WI38 (cell line): ENCODE results near the gene KRT4.

Experiments
- H3K4me3 ChIP-seq: 2 replicates; pipeline ENCODE4 v1.5.1; 2011; ENCODE audit warnings: low read depth, mild to moderate bottlenecking, control low read depth, low read length
- TF ChIP-seq, protein P1 (sequence below): IDR thresholded peaks from 2 replicates; pipeline ENCODE4 v1.5.1; 2012; ENCODE audit warnings: low read depth, mild to moderate bottlenecking, control low read depth, low read length

The KRT4 gene

DNA sequence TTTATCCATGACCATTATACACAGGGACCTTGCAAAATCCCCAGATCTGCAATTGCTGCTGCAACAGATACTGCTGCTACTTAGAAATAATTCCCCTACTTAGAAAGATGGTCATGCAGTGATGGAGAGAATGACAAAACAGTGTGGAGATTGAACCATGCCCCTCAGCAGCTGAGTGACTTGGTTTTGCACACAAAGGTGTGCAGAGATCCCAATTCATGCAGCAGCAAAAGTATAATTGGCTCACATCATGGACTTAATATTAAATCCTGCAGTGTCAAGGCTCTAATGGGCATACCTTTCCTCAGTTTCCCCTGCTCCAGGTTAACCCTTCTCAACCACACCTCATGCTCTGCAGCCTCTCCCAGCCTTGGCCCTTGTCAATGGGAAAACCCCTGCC lies 37.9 kb upstream of the KRT4 start:
- TF ChIP-seq, protein P1, sequence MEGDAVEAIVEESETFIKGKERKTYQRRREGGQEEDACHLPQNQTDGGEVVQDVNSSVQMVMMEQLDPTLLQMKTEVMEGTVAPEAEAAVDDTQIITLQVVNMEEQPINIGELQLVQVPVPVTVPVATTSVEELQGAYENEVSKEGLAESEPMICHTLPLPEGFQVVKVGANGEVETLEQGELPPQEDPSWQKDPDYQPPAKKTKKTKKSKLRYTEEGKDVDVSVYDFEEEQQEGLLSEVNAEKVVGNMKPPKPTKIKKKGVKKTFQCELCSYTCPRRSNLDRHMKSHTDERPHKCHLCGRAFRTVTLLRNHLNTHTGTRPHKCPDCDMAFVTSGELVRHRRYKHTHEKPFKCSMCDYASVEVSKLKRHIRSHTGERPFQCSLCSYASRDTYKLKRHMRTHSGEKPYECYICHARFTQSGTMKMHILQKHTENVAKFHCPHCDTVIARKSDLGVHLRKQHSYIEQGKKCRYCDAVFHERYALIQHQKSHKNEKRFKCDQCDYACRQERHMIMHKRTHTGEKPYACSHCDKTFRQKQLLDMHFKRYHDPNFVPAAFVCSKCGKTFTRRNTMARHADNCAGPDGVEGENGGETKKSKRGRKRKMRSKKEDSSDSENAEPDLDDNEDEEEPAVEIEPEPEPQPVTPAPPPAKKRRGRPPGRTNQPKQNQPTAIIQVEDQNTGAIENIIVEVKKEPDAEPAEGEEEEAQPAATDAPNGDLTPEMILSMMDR = no peak
- no peak overlapping the region for H3K4me3 ChIP-seq

GRCh38 chr12:52850681-52851080 lies 36.8 kb upstream of the KRT4 start:
- H3K4me3 ChIP-seq = no peak overlapping the region

DNA sequence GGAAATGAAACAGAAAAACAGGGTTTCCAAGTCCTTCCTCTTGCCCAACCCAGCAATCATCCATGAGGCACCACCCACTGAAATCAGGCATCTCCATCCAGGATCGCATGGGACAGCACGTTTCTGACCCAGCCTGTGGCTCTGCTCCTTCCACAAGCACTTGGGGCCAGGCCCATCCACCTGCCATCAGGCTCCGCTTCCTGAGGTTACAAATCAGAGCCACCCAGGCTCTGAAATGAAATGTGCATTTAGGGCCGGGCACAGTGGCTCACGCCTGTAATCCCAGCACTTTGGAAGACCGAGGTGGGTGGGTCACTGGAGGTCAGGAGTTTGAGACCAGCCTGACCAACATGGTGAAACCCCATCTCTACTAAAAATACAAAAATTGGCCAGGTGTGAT lies 35.6 kb upstream of the KRT4 start:
- TF ChIP-seq, protein P1 = no peak
- no peak overlapping the region for H3K4me3 ChIP-seq

More at GRCh38 chr12:52850681-52851080, 36.8 kb upstream of the KRT4 start:
- TF ChIP-seq, protein P1 = no peak

- TF ChIP-seq, protein P1 = no peak
- no peak within 1 kb of the TSS for H3K4me3 ChIP-seq
Observed at GRCh38 chr12:52848661-52849255, 34.8 kb upstream of the KRT4 start, which contains the start of gene KRT78. KRT78 (minus strand) TSS chr12:52848994; CDS start chr12:52848930, 64 bp downstream.

GRCh38 chr12:52847335-52848102 lies 33.6 kb upstream of the KRT4 start:
- TF ChIP-seq, protein P1 = no peak

GRCh38 chr12:52846356-52846970 lies 32.5 kb upstream of the KRT4 start:
- H3K4me3 ChIP-seq = no peak overlapping the region
- TF ChIP-seq, protein P1 = no peak

More at GRCh38 chr12:52847335-52848102, 33.6 kb upstream of the KRT4 start:
- no peak overlapping the region for H3K4me3 ChIP-seq

GRCh38 chr12:52845946-52846345 lies 32.0 kb upstream of the KRT4 start:
- no peak overlapping the region for H3K4me3 ChIP-seq
- TF ChIP-seq, protein P1 = no peak
